ENCODE results near the gene R3HDM1. TPM values are rescaled to one million over a fixed set of nuclear protein-coding genes. Genes with fewer than 3 reads are reported as not detected.

Gene R3HDM1
- polyA plus RNA-seq, 2 of the 4 experiments (the other 2 are of a cell fraction), result 27.6 to 63.3 TPM

DNA sequence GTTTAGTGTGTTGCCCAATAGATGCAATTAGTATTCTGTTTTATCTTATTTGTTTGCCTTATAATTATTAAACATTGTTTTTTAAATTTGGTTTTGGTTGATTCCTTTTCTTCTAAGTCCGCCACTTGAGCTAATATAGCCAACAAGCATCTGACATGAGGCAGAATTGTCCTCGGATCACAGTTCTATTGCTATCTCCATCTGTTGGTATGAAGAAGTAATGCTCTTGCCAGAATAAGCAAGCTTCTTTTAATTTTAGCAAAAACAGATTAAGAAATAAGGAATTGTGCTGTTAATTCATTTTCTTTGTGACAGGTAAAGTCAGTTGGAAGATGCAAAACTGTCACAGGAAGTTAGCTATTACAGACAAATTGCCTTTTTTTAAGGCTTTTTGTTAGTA lies 54.3 kb downstream of the R3HDM1 start:
- Histone ChIP-seq H3K27ac (no peak overlapping the region), H3K9me3 (no peaks in the 10 kb centered on the region), H3K4me1 (no peaks in the 10 kb centered on the region), H3K4me3 (no peak overlapping the region), H3K4me2 (no peak overlapping the region)
- FAIRE-seq (peak; percentile 56), ATAC-seq (no peak), DNase-seq (ENCODE audit: low read depth in 1 of 2, low spot score in 1 of 2) (peak in 1 of 2 experiments; percentile 18)
- ChIA-PET POLR2A (interaction anchor here (1.6 kb wide), 1 partner anchor 55 kb away, joined by 3 read pairs; the partner anchor contains the start of genes R3HDM1 and ZRANB3), CTCF (interaction anchor here (1.4 to 2.3 kb wide), 3 partner anchors 8 to 581 kb away, joined by 3 to 16 read pairs (median 4); no protein-coding TSS in a partner anchor)
- WGBS (ENCODE audit: missing lambda C conversion rate), result 80% methylated on average over 2 of the region's 2 CpGs
- TF ChIP-seq SMC3 (IDR thresholded peaks at IDR 0.05), result 0 out of 3 replicates have a peak, but pooled peaks have one; percentile 7
- TF ChIP-seq SREBF2 (IDR thresholded peaks at IDR 0.05), result no peak

- ATAC-seq, result no peak
- Histone ChIP-seq H3K27ac (no peak overlapping the region), H3K4me2 (no peak overlapping the region), H3K4me3 (no peak overlapping the region), H3K4me1 (no peaks in the 10 kb centered on the region), H3K9me3 (no peaks in the 10 kb centered on the region)
- no peak for DNase-seq (ENCODE audit: low read depth in 1 of 2, low spot score in 1 of 2)
- WGBS (ENCODE audit: missing lambda C conversion rate), result 94% methylated on average over 1 of the region's 1 CpG
- FAIRE-seq, result no peak
- ChIA-PET POLR2A (no interaction called here), CTCF (interaction anchor here (2.0 to 2.3 kb wide), 2 partner anchors 7 to 582 kb away, joined by 4 to 16 read pairs; no protein-coding TSS in a partner anchor)
- no peak for TF ChIP-seq NPAS2 (CRISPR knock-in tag; IDR thresholded peaks at IDR 0.05; ENCODE audit: borderline replicate concordance)
- TF ChIP-seq, protein P1, sequence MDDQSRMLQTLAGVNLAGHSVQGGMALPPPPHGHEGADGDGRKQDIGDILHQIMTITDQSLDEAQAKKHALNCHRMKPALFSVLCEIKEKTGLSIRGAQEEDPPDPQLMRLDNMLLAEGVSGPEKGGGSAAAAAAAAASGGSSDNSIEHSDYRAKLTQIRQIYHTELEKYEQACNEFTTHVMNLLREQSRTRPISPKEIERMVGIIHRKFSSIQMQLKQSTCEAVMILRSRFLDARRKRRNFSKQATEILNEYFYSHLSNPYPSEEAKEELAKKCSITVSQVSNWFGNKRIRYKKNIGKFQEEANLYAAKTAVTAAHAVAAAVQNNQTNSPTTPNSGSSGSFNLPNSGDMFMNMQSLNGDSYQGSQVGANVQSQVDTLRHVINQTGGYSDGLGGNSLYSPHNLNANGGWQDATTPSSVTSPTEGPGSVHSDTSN (IDR thresholded peaks at IDR 0.05), result no peak
- no peak for TF ChIP-seq CHD4 (IDR thresholded peaks at IDR 0.05; ENCODE audit: borderline replicate concordance)
- no peak for TF ChIP-seq HOXB5 (CRISPR knock-in tag; IDR thresholded peaks at IDR 0.05)
- TF ChIP-seq CBX2 (IDR thresholded peaks at IDR 0.05; ENCODE audit: borderline replicate concordance, low read depth), result no peak
- no peak for TF ChIP-seq RFX5 (IDR thresholded peaks at IDR 0.05)
- no peak for TF ChIP-seq CTCF (IDR thresholded peaks at IDR 0.05)
- no peak for TF ChIP-seq RNF2 (IDR thresholded peaks at IDR 0.05; ENCODE audit: borderline replicate concordance, low read depth)
- TF ChIP-seq ZNF302 (CRISPR knock-in tag; IDR thresholded peaks at IDR 0.05), result no peak
- TF ChIP-seq FOXS1 (CRISPR knock-in tag; IDR thresholded peaks at IDR 0.05), result no peak
- no peak for TF ChIP-seq ATOH8 (CRISPR knock-in tag; IDR thresholded peaks at IDR 0.05; ENCODE audit: low read depth)
- no peak for TF ChIP-seq KDM5A (IDR thresholded peaks at IDR 0.05)
Measured at GRCh38 chr2:135586148-135586547, 54.9 kb downstream of the R3HDM1 start.

DNA sequence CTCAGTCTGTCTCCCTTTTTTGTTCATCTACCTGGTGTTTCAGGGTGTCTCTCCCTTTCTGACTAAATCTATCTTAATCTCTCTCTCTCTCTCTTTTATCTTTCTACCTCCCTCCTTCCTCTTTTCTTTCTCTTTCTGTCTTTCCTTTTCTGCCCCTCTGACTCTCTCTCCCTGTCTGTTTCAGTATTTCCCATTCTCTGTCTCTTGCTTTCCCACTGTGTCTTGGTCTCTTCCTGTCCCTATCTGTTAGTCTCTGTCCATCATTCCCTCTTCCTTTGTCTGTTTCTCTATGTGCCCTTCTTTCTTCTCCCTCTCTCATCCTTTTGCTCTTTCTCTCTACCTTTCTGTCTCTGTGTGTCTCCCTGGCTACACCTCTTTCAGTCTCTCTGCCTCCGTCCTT lies 56.7 kb downstream of the R3HDM1 start:
- POLR2A ChIA-PET, result no interaction called here
- no peak for DNase-seq (ENCODE audit: low read depth in 1 of 2, low spot score in 1 of 2)

More for the DNA sequence above, 56.7 kb downstream of the R3HDM1 start:
- Histone ChIP-seq H3K27ac (no peak overlapping the region), H3K4me1 (no peaks in the 10 kb centered on the region), H3K9me3 (peaks cover 5% of the 10 kb centered on the region; the same call in 2 of the 3 replicates), H3K4me2 (no peak overlapping the region), H3K4me3 (no peak overlapping the region)
- TF ChIP-seq FOXS1 (CRISPR knock-in tag; IDR thresholded peaks at IDR 0.05), result no peak
- TF ChIP-seq CHD2 (IDR thresholded peaks at IDR 0.05; ENCODE audit: low read length, partially characterized antibody), result no peak
- no peak for TF ChIP-seq RAD21 (conservative IDR thresholded peaks at IDR 0.05 in 1 of 2, IDR thresholded peaks at IDR 0.05 in 1 of 2)
- TF ChIP-seq, protein P1 (IDR thresholded peaks at IDR 0.05), result no peak
- TF ChIP-seq RNF2 (IDR thresholded peaks at IDR 0.05; ENCODE audit: borderline replicate concordance, low read depth), result no peak
- TF ChIP-seq, protein P2, sequence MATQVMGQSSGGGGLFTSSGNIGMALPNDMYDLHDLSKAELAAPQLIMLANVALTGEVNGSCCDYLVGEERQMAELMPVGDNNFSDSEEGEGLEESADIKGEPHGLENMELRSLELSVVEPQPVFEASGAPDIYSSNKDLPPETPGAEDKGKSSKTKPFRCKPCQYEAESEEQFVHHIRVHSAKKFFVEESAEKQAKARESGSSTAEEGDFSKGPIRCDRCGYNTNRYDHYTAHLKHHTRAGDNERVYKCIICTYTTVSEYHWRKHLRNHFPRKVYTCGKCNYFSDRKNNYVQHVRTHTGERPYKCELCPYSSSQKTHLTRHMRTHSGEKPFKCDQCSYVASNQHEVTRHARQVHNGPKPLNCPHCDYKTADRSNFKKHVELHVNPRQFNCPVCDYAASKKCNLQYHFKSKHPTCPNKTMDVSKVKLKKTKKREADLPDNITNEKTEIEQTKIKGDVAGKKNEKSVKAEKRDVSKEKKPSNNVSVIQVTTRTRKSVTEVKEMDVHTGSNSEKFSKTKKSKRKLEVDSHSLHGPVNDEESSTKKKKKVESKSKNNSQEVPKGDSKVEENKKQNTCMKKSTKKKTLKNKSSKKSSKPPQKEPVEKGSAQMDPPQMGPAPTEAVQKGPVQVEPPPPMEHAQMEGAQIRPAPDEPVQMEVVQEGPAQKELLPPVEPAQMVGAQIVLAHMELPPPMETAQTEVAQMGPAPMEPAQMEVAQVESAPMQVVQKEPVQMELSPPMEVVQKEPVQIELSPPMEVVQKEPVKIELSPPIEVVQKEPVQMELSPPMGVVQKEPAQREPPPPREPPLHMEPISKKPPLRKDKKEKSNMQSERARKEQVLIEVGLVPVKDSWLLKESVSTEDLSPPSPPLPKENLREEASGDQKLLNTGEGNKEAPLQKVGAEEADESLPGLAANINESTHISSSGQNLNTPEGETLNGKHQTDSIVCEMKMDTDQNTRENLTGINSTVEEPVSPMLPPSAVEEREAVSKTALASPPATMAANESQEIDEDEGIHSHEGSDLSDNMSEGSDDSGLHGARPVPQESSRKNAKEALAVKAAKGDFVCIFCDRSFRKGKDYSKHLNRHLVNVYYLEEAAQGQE (IDR thresholded peaks at IDR 0.05), result no peak
- no peak for TF ChIP-seq CHD4 (IDR thresholded peaks at IDR 0.05; ENCODE audit: borderline replicate concordance)
- no peak for TF ChIP-seq EHMT2 (IDR thresholded peaks at IDR 0.05; ENCODE audit: low read depth)
- no peak for TF ChIP-seq JUNB (IDR thresholded peaks at IDR 0.05)
- no peak for TF ChIP-seq KDM5A (IDR thresholded peaks at IDR 0.05)
- TF ChIP-seq NFE2L2 (conservative IDR thresholded peaks at IDR 0.05; ENCODE audit: low read length), result no peak
- no peak for TF ChIP-seq HES2 (IDR thresholded peaks at IDR 0.05)
- TF ChIP-seq GATA3 (IDR thresholded peaks at IDR 0.05; ENCODE audit: borderline replicate concordance), result no peak
- TF ChIP-seq, protein P3, sequence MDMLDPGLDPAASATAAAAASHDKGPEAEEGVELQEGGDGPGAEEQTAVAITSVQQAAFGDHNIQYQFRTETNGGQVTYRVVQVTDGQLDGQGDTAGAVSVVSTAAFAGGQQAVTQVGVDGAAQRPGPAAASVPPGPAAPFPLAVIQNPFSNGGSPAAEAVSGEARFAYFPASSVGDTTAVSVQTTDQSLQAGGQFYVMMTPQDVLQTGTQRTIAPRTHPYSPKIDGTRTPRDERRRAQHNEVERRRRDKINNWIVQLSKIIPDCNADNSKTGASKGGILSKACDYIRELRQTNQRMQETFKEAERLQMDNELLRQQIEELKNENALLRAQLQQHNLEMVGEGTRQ (IDR thresholded peaks at IDR 0.05), result no peak
- 100% methylated on average over 1 of the region's 1 CpG for WGBS (ENCODE audit: missing lambda C conversion rate)
- no peak for FAIRE-seq
- CTCF ChIA-PET, result no interaction called here
- ATAC-seq, result no peak

Data from A549 (cell line).